NCI-H1105 treated with DMSO at 0.1 percent for 48 hours (cell line): ENCODE results near the gene ID2.
A peak's percentile ranks its signal among the peaks of the same experiment; 100 is the strongest.
"Not testable (repeated sequence)": the region's sequence is repeated elsewhere in the genome, so short reads cannot be mapped to it uniquely, and the experiment has no call there.

ENCODE experiments used
- DNase-seq: peaks from one replicate; lab custom pipeline; 2025; lab: John Stamatoyannopoulos, UW

ID2 gene

GRCh38 chr2:8684878-8685696 lies 3.2 kb downstream of the ID2 start:
- peak; percentile 88 for DNase-seq

- peak; percentile 74 for DNase-seq
Measured at GRCh38 chr2:8685697-8686358, 4.0 kb downstream of the ID2 start.

GRCh38 chr2:8691859-8692437 lies 10.1 kb downstream of the ID2 start:
- DNase-seq: no peak

GRCh38 chr2:8692783-8693156 lies 10.9 kb downstream of the ID2 start:
- no peak for DNase-seq

- no peak for DNase-seq
Measured at GRCh38 chr2:8693157-8693821, 11.4 kb downstream of the ID2 start.

GRCh38 chr2:8694737-8695136 lies 12.9 kb downstream of the ID2 start:
- no peak for DNase-seq

GRCh38 chr2:8697190-8697589 lies 15.3 kb downstream of the ID2 start:
- DNase-seq: no peak

- DNase-seq: no peak
Measured at GRCh38 chr2:8699839-8700238, 18.0 kb downstream of the ID2 start.

- no peak for DNase-seq
Measured at GRCh38 chr2:8701681-8702379, 20.0 kb downstream of the ID2 start.

- no peak for DNase-seq
Measured at GRCh38 chr2:8704906-8705305, 23.1 kb downstream of the ID2 start.

GRCh38 chr2:8709611-8710010 lies 27.8 kb downstream of the ID2 start:
- DNase-seq: no peak

GRCh38 chr2:8710951-8711350 lies 29.1 kb downstream of the ID2 start:
- DNase-seq: peak; percentile 13

- DNase-seq: no peak
Measured at GRCh38 chr2:8714283-8714682, 32.4 kb downstream of the ID2 start.

- no peak for DNase-seq
Measured at GRCh38 chr2:8714971-8715370, 33.1 kb downstream of the ID2 start.

- no peak for DNase-seq
Measured at GRCh38 chr2:8719528-8719927, 37.7 kb downstream of the ID2 start.

GRCh38 chr2:8720741-8721140 lies 38.9 kb downstream of the ID2 start:
- no peak for DNase-seq

- no peak for DNase-seq
Measured at GRCh38 chr2:8721410-8721809, 39.6 kb downstream of the ID2 start.

GRCh38 chr2:8722986-8723385 lies 41.1 kb downstream of the ID2 start:
- DNase-seq: no peak

GRCh38 chr2:8725838-8726237 lies 44.0 kb downstream of the ID2 start:
- DNase-seq: no peak

- no peak for DNase-seq
Measured at GRCh38 chr2:8728305-8729015, 46.6 kb downstream of the ID2 start.

GRCh38 chr2:8729101-8729500 lies 47.2 kb downstream of the ID2 start:
- not testable (repeated sequence) for DNase-seq
